ENCODE results near the gene PDAP1.

DNA sequence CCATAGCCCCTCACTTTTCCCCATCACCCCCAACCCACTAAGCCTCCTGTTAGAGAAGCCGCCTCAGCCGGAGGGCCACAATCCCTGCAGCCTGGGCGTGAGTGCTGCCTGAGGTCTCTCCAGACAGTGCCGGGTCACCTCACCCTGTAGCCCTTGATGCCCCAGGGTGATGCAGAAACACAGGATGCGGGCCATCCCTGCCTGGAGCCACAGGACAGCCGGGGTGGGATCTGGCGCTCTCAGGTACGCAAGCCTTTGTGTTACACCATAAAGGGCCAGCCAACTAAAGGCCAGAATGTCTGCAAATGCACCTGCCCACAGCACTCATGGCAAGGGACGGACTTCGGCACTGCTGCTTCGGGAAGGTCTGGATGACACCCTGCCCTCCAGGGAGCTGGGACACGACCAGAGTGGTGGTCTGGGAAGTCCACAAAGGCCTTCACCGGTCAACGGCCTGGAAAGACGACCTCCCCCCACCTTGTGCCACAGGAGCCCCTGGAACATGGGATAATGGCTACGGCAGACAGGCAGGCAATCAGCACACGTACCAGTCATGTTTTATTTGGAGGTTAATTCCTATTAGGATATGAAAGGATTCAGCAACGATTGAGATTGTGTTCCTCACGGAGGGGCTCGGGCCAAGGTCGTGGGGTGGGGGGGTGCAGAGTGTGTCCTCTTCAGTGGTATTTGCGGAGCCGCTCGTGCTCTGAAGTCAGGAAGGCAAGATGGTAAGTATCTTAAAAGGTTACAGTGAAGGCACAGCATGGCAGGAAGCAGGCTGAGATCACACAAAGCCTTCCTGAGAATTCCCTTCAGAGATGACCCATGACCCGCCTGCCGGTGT lies 49.5 kb upstream of the PDAP1 start:
- TF ChIP-seq, protein P1, sequence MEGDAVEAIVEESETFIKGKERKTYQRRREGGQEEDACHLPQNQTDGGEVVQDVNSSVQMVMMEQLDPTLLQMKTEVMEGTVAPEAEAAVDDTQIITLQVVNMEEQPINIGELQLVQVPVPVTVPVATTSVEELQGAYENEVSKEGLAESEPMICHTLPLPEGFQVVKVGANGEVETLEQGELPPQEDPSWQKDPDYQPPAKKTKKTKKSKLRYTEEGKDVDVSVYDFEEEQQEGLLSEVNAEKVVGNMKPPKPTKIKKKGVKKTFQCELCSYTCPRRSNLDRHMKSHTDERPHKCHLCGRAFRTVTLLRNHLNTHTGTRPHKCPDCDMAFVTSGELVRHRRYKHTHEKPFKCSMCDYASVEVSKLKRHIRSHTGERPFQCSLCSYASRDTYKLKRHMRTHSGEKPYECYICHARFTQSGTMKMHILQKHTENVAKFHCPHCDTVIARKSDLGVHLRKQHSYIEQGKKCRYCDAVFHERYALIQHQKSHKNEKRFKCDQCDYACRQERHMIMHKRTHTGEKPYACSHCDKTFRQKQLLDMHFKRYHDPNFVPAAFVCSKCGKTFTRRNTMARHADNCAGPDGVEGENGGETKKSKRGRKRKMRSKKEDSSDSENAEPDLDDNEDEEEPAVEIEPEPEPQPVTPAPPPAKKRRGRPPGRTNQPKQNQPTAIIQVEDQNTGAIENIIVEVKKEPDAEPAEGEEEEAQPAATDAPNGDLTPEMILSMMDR (IDR thresholded peaks at IDR 0.05), result no peak
- TF ChIP-seq POLR2AphosphoS5 (IDR thresholded peaks at IDR 0.05), result no peak

All from sigmoid colon (tissue), 4 donors.